Hepatocyte (in vitro differentiated cells): ENCODE measurements around the gene SYNPR. TPM values are rescaled to one million over a fixed set of nuclear protein-coding genes. Genes with fewer than 3 reads are reported as not detected.

Experiments
- polyA plus RNA-seq: library from polyadenylated mRNA; unstranded; fragments of >200 nt; fragmentation: Nextera tagmentation; extraction: Ambion mirVana; gene quantifications from 2 replicates; pipeline ENCODE4 v1.2.1, GENCODE V29; 2016
- small RNA-seq: library from RNA; depleted of rRNA; stranded (forward); fragments of <200 nt; gene quantifications from one replicate; pipeline ENCODE3, GENCODE V24; 2014
- total RNA-seq: library from RNA; depleted of rRNA; stranded (reverse); fragments of >200 nt; gene quantifications from 2 replicates; pipeline ENCODE4 v1.2.3, GENCODE V29; 2014

SYNPR gene
- total and polyA plus RNA-seq, 2 experiments from 2014 or later, result 0.37 TPM; not detected in 1

Small RNAs within 50 kb of the gene (small RNA-seq; reads per million reads assigned to genes)
- 0.09 reads per million for gene RNA5SP134
